K562 (cell line): ENCODE data around the gene CCDC136. TPM values are rescaled to one million over a fixed set of nuclear protein-coding genes. Genes with fewer than 3 reads are reported as not detected.
A peak's percentile ranks its signal among the peaks of the same experiment; 100 is the strongest.

Experiments used
- ATAC-seq: fragments of 200-7000 bp; cut with Tn5 transposase; 3 replicates; pipeline ENCODE4 v1.9.1; 2020; ENCODE audit warnings: moderate library complexity
- BruUV-seq: library from RNA; stranded (reverse); fragments of 400-500 nt; replicated peaks from 2 replicates; lab custom pipeline; 2021; lab: Mats Ljungman, UMichigan
- CTCF ChIA-PET: fragments of 300-600 bp; formaldehyde crosslinking; extraction: SDS; loops from one replicate; lab custom pipeline; 2021; ENCODE audit warnings: low intra/inter-chr PET ratio; lab: Yijun Ruan, JAX
- POLR2A ChIA-PET: fragments of 300-600, 350-650 bp; sonication (Branson Sonifier 250); formaldehyde crosslinking; extraction: SDS; loops from one replicate; lab custom pipeline; 2021; ENCODE audit warnings: antibody characterized with exemption, inconsistent platforms; lab: Yijun Ruan, JAX
- DNase-seq, 4 experiments: peaks; one replicate each; pipeline versions ENCODE4 v3.0.0 to v3.0.0-alpha.2; 2011 to 2018; ENCODE audit warnings: low spot score in 3 of 4, mixed read lengths in 3 of 4; ENCODE audit errors: extremely low read depth in 1 of 4
- FAIRE-seq: peaks from 2 replicates; lab custom pipeline; 2011; peaks lifted over from hg19 to GRCh38; lab: Jason Lieb, UNC
- H2AFZ ChIP-seq: 2 replicates; pipeline ENCODE4 v1.6.0; 2011; ENCODE audit warnings: low read depth, low read length, control low read depth, inconsistent platforms
- H3K27ac ChIP-seq: fragments of 200-600 bp; 3 replicates; pipeline ENCODE4 v1.8.0; 2011; ENCODE audit warnings: low read depth, mild to moderate bottlenecking, control low read depth, inconsistent platforms, low read length, moderate library complexity, mixed read lengths; ENCODE audit errors: extremely low read depth
- H3K27me3 ChIP-seq, 2 experiments: fragments of 300-600 bp in 1 of 2; 2 replicates in 1 of 2; 3 replicates in 1 of 2; pipeline versions ENCODE4 v1.6.0 to v1.8.0; 2011; ENCODE audit warnings: inconsistent platforms in 2 of 2, low read length in 2 of 2, mild to moderate bottlenecking in 1 of 2, mixed read lengths in 1 of 2, moderate library complexity in 1 of 2; ENCODE audit not compliant: control insufficient read depth in 2 of 2, insufficient read depth in 2 of 2
- H3K36me3 ChIP-seq: fragments of 300-600 bp; 3 replicates; pipeline ENCODE4 v1.8.0; 2011; ENCODE audit warnings: mild to moderate bottlenecking, low read length, inconsistent platforms; ENCODE audit not compliant: control insufficient read depth, insufficient read depth
- H3K4me1 ChIP-seq, 2 experiments: fragments of 200-600 bp in 1 of 2; replicated peaks in 1 of 2; 2 replicates in 1 of 2; 3 replicates in 1 of 2; pipeline versions ENCODE4 v1.5.1 to v1.8.0; 2011; ENCODE audit warnings: inconsistent platforms in 2 of 2, low read length in 2 of 2, mild to moderate bottlenecking in 1 of 2, mixed read lengths in 1 of 2, moderate library complexity in 1 of 2; ENCODE audit not compliant: control insufficient read depth in 2 of 2, insufficient read depth in 2 of 2
- H3K4me2 ChIP-seq: 2 replicates; pipeline ENCODE4 v1.6.1; 2011; ENCODE audit warnings: low read length, control low read depth, inconsistent platforms, mixed read lengths; ENCODE audit not compliant: insufficient read depth
- H3K4me3 ChIP-seq: fragments of 200-600 bp; sonication (generic), shearing (Covaris generic); 2 replicates; pipeline ENCODE4 v1.5.1; 2016; ENCODE audit warnings: control low read depth, inconsistent platforms
- H3K79me2 ChIP-seq: fragments of 200-600 bp; 3 replicates; pipeline ENCODE4 v1.8.0; 2011; ENCODE audit warnings: low read length, inconsistent platforms; ENCODE audit not compliant: control insufficient read depth, insufficient read depth
- H3K9ac ChIP-seq, 2 experiments: 2 replicates each; pipeline versions ENCODE4 v1.6.0 to v1.6.1; 2011; ENCODE audit warnings: low read depth in 2 of 2, low read length in 2 of 2, control low read depth in 1 of 2, inconsistent platforms in 1 of 2, mild to moderate bottlenecking in 1 of 2, mixed read lengths in 1 of 2; ENCODE audit not compliant: insufficient read depth in 1 of 2
- H3K9me1 ChIP-seq: one replicate; pipeline ENCODE4 v1.6.0; 2011; ENCODE audit warnings: inconsistent platforms, mild to moderate bottlenecking, low read length, moderate library complexity; ENCODE audit not compliant: control insufficient read depth, insufficient read depth
- H3K9me3 ChIP-seq: replicated peaks from 2 replicates; pipeline ENCODE4 v1.5.1; 2011; ENCODE audit warnings: low read depth, low read length, inconsistent platforms; ENCODE audit not compliant: control insufficient read depth, insufficient read depth
- H4K20me1 ChIP-seq: replicated peaks from 2 replicates; pipeline ENCODE4 v1.6.1; 2011; ENCODE audit warnings: low read length, inconsistent platforms, mixed read lengths; ENCODE audit not compliant: control insufficient read depth, insufficient read depth
- GATAD2A ChIP-seq: fragments of 450-650 bp; IDR thresholded peaks from 2 replicates; pipeline ENCODE4 v1.6.1; 2017
- MBD2 ChIP-seq: sonication (generic); IDR thresholded peaks from 2 replicates; pipeline ENCODE4 v1.6.1; 2016; ENCODE audit warnings: low read depth, borderline replicate concordance
- MCM3 ChIP-seq: fragments of 450-650 bp; IDR thresholded peaks from 2 replicates; pipeline ENCODE4 v1.6.1; 2016
- PRMT5 ChIP-seq: sonication (generic); formaldehyde crosslinking; IDR thresholded peaks from 2 replicates; pipeline ENCODE4 v1.5.0; 2020; ENCODE audit warnings: missing genetic modification reagents
- RBFOX2 ChIP-seq: fragments of 200-400 bp; formaldehyde crosslinking; IDR thresholded peaks from 2 replicates; pipeline ENCODE4 v1.6.1; 2017; ENCODE audit warnings: low read depth, mild to moderate bottlenecking, low read length, moderate library complexity
- UBTF ChIP-seq, 2 experiments: IDR thresholded peaks; 2 replicates each; pipeline ENCODE4 v1.6.1; 2012; ENCODE audit warnings: improper control_type of control experiment in 2 of 2, low read depth in 2 of 2, low read length in 2 of 2, borderline replicate concordance in 1 of 2
- ZNF143 ChIP-seq: sonication (generic); formaldehyde crosslinking; IDR thresholded peaks from 2 replicates; pipeline ENCODE4 v1.9.0; 2022; ENCODE audit warnings: mild to moderate bottlenecking, missing genetic modification reagents
- ZNF551 ChIP-seq: fragments of 250-450 bp; sonication (Bioruptor Pico); IDR thresholded peaks from 2 replicates; pipeline ENCODE4 v1.5.0; 2021; ENCODE audit warnings: mild to moderate bottlenecking, moderate library complexity
- WGBS: fragments of 100-300 bp; shearing (Covaris generic); methylation state at CpG from one replicate; pipeline ENCODE4 v1.1.6; 2016; ENCODE audit warnings: low coverage, mixed read lengths; ENCODE audit not compliant: insufficient coverage; ENCODE audit errors: missing lambda C conversion rate; 5-methylcytosine and 5-hydroxymethylcytosine counted together
- in situ Hi-C: fragments of 300-500 bp; cut with MboI; formaldehyde crosslinking; loops from 4 replicates; pipeline ENCODE4 v1.15.0; 2018; ENCODE audit warnings: inconsistent platforms, mixed read lengths
- intact Hi-C: fragments of 100-400 bp; cut with micrococcal nuclease; formaldehyde crosslinking; loops from 2 replicates; pipeline ENCODE4 v1.14.2; 2022
- polyA plus RNA-seq, 8 experiments: library from polyadenylated mRNA; depleted of rRNA in 4 of 8; stranded (reverse) in 5 of 8; unstranded in 3 of 8; fragments of >200 nt; fragmentation: Nextera tagmentation in 2 of 8; fragmentation: Illumina TruSeq in 1 of 8; extraction: Ambion mirVana in 2 of 8; extraction: Trizol in 1 of 8; gene quantifications; 2 replicates each; pipeline versions ENCODE4 v1.2.1 to v1.2.3, GENCODE V29; 2011 to 2014; ENCODE audit warnings: inconsistent platforms in 1 of 8, missing spikeins in 1 of 8
- total RNA-seq, 7 experiments: library from RNA; depleted of rRNA in 6 of 7; stranded (reverse); fragments of >200 nt in 6 of 7; fragmentation: Illumina TruSeq in 2 of 7; extraction: Trizol in 2 of 7; gene quantifications; 2 replicates each; pipeline versions ENCODE4 v1.2.1 to v1.2.3, GENCODE V29; 2011 to 2021; ENCODE audit warnings: low replicate concordance in 1 of 7
- TF ChIP-seq, protein P1 (sequence below): fragments of 450-650 bp; formaldehyde crosslinking; IDR thresholded peaks from 2 replicates; pipeline ENCODE4 v1.4.0; 2022; ENCODE audit warnings: missing genetic modification characterization
- TF ChIP-seq, protein P2 (sequence below): fragments of 450-650 bp; formaldehyde crosslinking; IDR thresholded peaks from 2 replicates; pipeline ENCODE4 v1.4.0; 2020; ENCODE audit warnings: mild to moderate bottlenecking, moderate library complexity

Gene CCDC136
- total and polyA plus RNA-seq, 9 of the 15 experiments (the other 6 are each of a cell fraction or from before 2014, with no cell fraction given) = 2.4 to 40.8 (median 26.5) TPM

GRCh38 chr7:128841921-128842673, 50.3 kb downstream of the CCDC136 start (continued):
- TF ChIP-seq MCM3 (no peak), GATAD2A (0 out of 2 replicates have a peak, but pooled peaks have one; percentile 26), PRMT5 (CRISPR knock-in tag) (no peak)
- TF ChIP-seq, protein P1, sequence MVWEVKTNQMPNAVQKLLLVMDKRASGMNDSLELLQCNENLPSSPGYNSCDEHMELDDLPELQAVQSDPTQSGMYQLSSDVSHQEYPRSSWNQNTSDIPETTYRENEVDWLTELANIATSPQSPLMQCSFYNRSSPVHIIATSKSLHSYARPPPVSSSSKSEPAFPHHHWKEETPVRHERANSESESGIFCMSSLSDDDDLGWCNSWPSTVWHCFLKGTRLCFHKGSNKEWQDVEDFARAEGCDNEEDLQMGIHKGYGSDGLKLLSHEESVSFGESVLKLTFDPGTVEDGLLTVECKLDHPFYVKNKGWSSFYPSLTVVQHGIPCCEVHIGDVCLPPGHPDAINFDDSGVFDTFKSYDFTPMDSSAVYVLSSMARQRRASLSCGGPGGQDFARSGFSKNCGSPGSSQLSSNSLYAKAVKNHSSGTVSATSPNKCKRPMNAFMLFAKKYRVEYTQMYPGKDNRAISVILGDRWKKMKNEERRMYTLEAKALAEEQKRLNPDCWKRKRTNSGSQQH (CRISPR knock-in tag) = no peak

DNA sequence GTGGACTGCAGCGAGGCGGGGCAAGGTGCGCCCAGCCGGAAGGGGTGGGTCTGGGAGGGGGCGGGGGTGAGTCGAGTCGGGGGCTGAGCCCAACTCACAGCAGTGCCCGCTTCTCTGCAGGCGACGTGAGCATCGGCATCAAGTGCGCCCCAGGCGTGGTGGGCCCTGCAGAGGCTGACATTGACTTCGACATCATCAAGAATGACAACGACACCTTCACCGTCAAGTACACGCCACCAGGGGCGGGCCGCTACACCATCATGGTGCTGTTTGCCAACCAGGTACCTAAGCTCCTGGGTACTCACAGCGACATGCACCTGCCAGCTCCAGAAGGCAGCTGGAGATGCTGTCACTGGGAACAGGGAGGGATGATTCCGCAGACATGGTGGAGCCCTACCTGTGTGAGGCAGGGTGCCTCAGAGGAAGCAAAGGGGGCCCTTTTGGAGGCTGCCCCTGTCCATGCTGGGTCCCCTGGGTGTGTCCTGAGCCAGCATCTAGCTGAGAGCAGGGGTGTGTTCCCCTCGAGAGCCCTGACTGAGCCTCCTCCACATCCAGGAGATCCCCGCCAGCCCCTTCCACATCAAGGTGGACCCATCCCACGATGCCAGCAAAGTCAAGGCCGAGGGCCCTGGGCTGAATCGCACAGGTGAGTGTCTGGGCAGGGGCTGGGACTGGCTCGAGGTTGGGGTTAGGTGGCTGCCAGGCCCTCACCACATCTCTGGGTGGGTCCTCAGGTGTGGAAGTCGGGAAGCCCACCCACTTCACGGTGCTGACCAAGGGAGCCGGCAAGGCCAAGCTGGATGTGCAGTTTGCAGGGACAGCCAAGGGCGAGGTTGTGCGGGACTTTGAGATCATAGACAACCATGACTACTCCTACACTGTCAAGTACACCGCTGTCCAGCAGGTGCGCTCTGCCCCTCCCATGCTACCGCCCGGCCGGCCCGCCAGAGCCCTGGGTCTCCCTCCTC, 51.2 kb downstream of the CCDC136 start:
- Histone ChIP-seq H3K27me3 (no peaks in the 10 kb centered on the region), H3K36me3 (peaks cover 100% of the 10 kb centered on the region; the same call in 2 of the 3 replicates), H3K4me2 (no peak overlapping the region), H3K9me1 (peaks cover 10% of the 10 kb centered on the region), H4K20me1 (peaks cover 25% of the 10 kb centered on the region), H2AFZ (no peak overlapping the region), H3K9me3 (no peaks in the 10 kb centered on the region), H3K79me2 (no peaks in the 10 kb centered on the region), H3K27ac (no peak overlapping the region), H3K4me3 (no peak overlapping the region), H3K9ac (peak overlapping the region in 1 of 2 experiments; percentile 19; a peak in 1 of 4 replicates), H3K4me1 (peaks cover 0 to 52% of the 10 kb centered on the region in 2 experiments; a peak in 2 of 5 replicates)
- ChIA-PET CTCF (interaction anchor here (0.6 to 1.4 kb wide), 2 partner anchors 37 to 249 kb away, joined by 3 to 5 read pairs; no protein-coding TSS in a partner anchor), POLR2A (interaction anchor here (0.7 to 4.0 kb wide), 5 partner anchors 11 to 212 kb away, joined by 3 to 31 read pairs (median 4); partner anchors contain the start of gene CALU)
- DNase-seq = no peak
- no TSS peak for BruUV-seq
- 94% methylated on average over 32 of the region's 38 CpGs for WGBS
- intact Hi-C loops = loop anchor here (2.0 kb wide), 1 partner anchor 38 kb away; no protein-coding TSS in a partner anchor
- no peak for ATAC-seq
- in situ Hi-C loops = no loop called here
- FAIRE-seq = peak; percentile 48
- TF ChIP-seq RBFOX2 (peak; percentile 13), UBTF (IDR thresholded peaks at IDR 0.05; ENCODE audit: borderline replicate concordance in 1 of 2, low read depth in 2 of 2, low read length in 2 of 2) (no peak), MBD2 (no peak), ZNF551 (CRISPR knock-in tag) (no peak), ZNF143 (0 out of 2 replicates have a peak, but pooled peaks have one; percentile 24)
- TF ChIP-seq, protein P2, sequence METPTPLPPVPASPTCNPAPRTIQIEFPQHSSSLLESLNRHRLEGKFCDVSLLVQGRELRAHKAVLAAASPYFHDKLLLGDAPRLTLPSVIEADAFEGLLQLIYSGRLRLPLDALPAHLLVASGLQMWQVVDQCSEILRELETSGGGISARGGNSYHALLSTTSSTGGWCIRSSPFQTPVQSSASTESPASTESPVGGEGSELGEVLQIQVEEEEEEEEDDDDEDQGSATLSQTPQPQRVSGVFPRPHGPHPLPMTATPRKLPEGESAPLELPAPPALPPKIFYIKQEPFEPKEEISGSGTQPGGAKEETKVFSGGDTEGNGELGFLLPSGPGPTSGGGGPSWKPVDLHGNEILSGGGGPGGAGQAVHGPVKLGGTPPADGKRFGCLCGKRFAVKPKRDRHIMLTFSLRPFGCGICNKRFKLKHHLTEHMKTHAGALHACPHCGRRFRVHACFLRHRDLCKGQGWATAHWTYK = no peak
